H9 (cell line): ENCODE results near the gene DUS2. TPM values are rescaled to one million over a fixed set of nuclear protein-coding genes. Genes with fewer than 3 reads are reported as not detected.

Experiments
- DNase-seq: peaks from one replicate; pipeline ENCODE4 v3.0.0-alpha.2; 2017
- H2AFZ ChIP-seq: one replicate; pipeline ENCODE4 v1.6.1; 2013; ENCODE audit warnings: mild to moderate bottlenecking, low read length, control low read depth, moderate library complexity
- H2AK5ac ChIP-seq: 2 replicates; pipeline ENCODE4 v1.6.1; 2013; ENCODE audit warnings: low read length, control low read depth, mixed read lengths; ENCODE audit not compliant: insufficient read length
- H2BK120ac ChIP-seq: one replicate; pipeline ENCODE4 v1.6.1; 2013; ENCODE audit warnings: low read depth, mild to moderate bottlenecking, low read length, control low read depth, inconsistent platforms; ENCODE audit not compliant: poor library complexity, severe bottlenecking
- H2BK12ac ChIP-seq: 2 replicates; pipeline ENCODE4 v1.6.1; 2013; ENCODE audit warnings: low read length, control low read depth, mixed read lengths, low read depth; ENCODE audit not compliant: insufficient read length
- H2BK15ac ChIP-seq: 2 replicates; pipeline ENCODE4 v1.6.1; 2013; ENCODE audit warnings: low read depth, low read length, control low read depth
- H2BK20ac ChIP-seq: one replicate; pipeline ENCODE4 v1.6.1; 2013; ENCODE audit warnings: low read depth, mild to moderate bottlenecking, low read length, control low read depth, inconsistent platforms; ENCODE audit not compliant: poor library complexity, severe bottlenecking
- H2BK5ac ChIP-seq: 2 replicates; pipeline ENCODE4 v1.6.1; 2013; ENCODE audit warnings: low read length, control low read depth, mixed read lengths; ENCODE audit not compliant: insufficient read length
- H3K14ac ChIP-seq: 2 replicates; pipeline ENCODE4 v1.6.1; 2013; ENCODE audit warnings: low read length, control low read depth; ENCODE audit not compliant: insufficient read depth
- H3K18ac ChIP-seq: 2 replicates; pipeline ENCODE4 v1.6.1; 2013; ENCODE audit warnings: low read depth, mild to moderate bottlenecking, mixed read lengths, low read length, control low read depth; ENCODE audit not compliant: insufficient read length
- H3K23ac ChIP-seq: 2 replicates; pipeline ENCODE4 v1.6.1; 2013; ENCODE audit warnings: low read length, control low read depth, mixed read lengths, low read depth; ENCODE audit not compliant: insufficient read length
- H3K23me2 ChIP-seq: 2 replicates; pipeline ENCODE4 v1.6.1; 2013; ENCODE audit warnings: low read depth, mild to moderate bottlenecking, mixed read lengths, low read length, control low read depth; ENCODE audit not compliant: insufficient read length, poor library complexity, severe bottlenecking
- H3K27ac ChIP-seq: 2 replicates; pipeline ENCODE4 v1.5.1; 2013; ENCODE audit warnings: low read length, control low read depth, mixed read lengths, low read depth; ENCODE audit not compliant: insufficient read length
- H3K27me3 ChIP-seq: 2 replicates; pipeline ENCODE4 v1.6.1; 2013; ENCODE audit warnings: low read length, control low read depth, inconsistent platforms; ENCODE audit not compliant: insufficient read depth
- H3K4ac ChIP-seq: 2 replicates; pipeline ENCODE4 v1.6.1; 2013; ENCODE audit warnings: low read depth, mild to moderate bottlenecking, control low read depth, inconsistent platforms, low read length, moderate library complexity
- H3K4me1 ChIP-seq: 2 replicates; pipeline ENCODE4 v1.6.1; 2013; ENCODE audit warnings: low read length, control low read depth, inconsistent platforms; ENCODE audit not compliant: insufficient read depth
- H3K4me2 ChIP-seq: 2 replicates; pipeline ENCODE4 v1.6.1; 2013; ENCODE audit warnings: low read length, control low read depth, mixed read lengths; ENCODE audit not compliant: insufficient read length, insufficient read depth
- H3K56ac ChIP-seq: 2 replicates; pipeline ENCODE4 v1.6.1; 2013; ENCODE audit warnings: low read depth, mild to moderate bottlenecking, mixed read lengths, low read length, control low read depth; ENCODE audit not compliant: insufficient read length
- H3K79me1 ChIP-seq: 2 replicates; pipeline ENCODE4 v1.6.1; 2013; ENCODE audit warnings: low read depth, mild to moderate bottlenecking, moderate library complexity, low read length, control low read depth, inconsistent platforms; ENCODE audit not compliant: insufficient read depth, poor library complexity, severe bottlenecking
- H3K79me2 ChIP-seq: 2 replicates; pipeline ENCODE4 v1.6.1; 2013; ENCODE audit warnings: low read length, control low read depth, inconsistent platforms; ENCODE audit not compliant: insufficient read depth
- H3K9ac ChIP-seq: 2 replicates; pipeline ENCODE4 v1.6.1; 2013; ENCODE audit warnings: low read length, control low read depth, mixed read lengths; ENCODE audit not compliant: insufficient read length; ENCODE audit errors: extremely low read depth
- H3K9me3 ChIP-seq: one replicate; pipeline ENCODE4 v1.6.1; 2013; ENCODE audit warnings: low read depth, low read length, inconsistent platforms; ENCODE audit not compliant: control insufficient read depth
- H3T11ph ChIP-seq: one replicate; pipeline ENCODE4 v1.6.1; 2013; ENCODE audit warnings: mild to moderate bottlenecking, low read length, control low read depth, inconsistent platforms
- H4K20me1 ChIP-seq: one replicate; pipeline ENCODE4 v1.6.1; 2013; ENCODE audit not compliant: control insufficient read depth, insufficient read length, insufficient read depth
- H4K5ac ChIP-seq: 2 replicates; pipeline ENCODE4 v1.6.1; 2013; ENCODE audit warnings: low read depth, mild to moderate bottlenecking, mixed read lengths, low read length, control low read depth; ENCODE audit not compliant: insufficient read length
- H4K8ac ChIP-seq: replicated peaks from 2 replicates; pipeline ENCODE4 v1.6.1; 2013; ENCODE audit warnings: low read length, control low read depth, mixed read lengths, low read depth; ENCODE audit not compliant: insufficient read length
- H4K91ac ChIP-seq: 2 replicates; pipeline ENCODE4 v1.6.1; 2013; ENCODE audit warnings: low read depth, mild to moderate bottlenecking, moderate library complexity, mixed read lengths, low read length, control low read depth; ENCODE audit not compliant: insufficient read length
- H3K27ac Mint-ChIP-seq, 3 experiments: 2 replicates in 2 of 3; 3 replicates in 1 of 3; pipeline ENCODE4 v1.8.0; 2020 to 2021; ENCODE audit warnings: mixed read lengths in 3 of 3, mild to moderate bottlenecking in 1 of 3, moderate library complexity in 1 of 3
- H3K27me3 Mint-ChIP-seq: 2 replicates; pipeline ENCODE4 v1.8.0; 2021; ENCODE audit warnings: low read depth, mild to moderate bottlenecking, moderate library complexity, mixed read lengths
- H3K36me3 Mint-ChIP-seq, 3 experiments: 2 replicates in 2 of 3; 3 replicates in 1 of 3; pipeline ENCODE4 v1.8.0; 2020 to 2021; ENCODE audit warnings: low read depth in 3 of 3, mixed read lengths in 3 of 3; ENCODE audit not compliant: insufficient read depth in 1 of 3
- H3K4me1 Mint-ChIP-seq, 2 experiments: 2 replicates each; pipeline ENCODE4 v1.8.0; 2020; ENCODE audit warnings: mixed read lengths in 2 of 2
- H3K4me3 Mint-ChIP-seq, 2 experiments: 2 replicates in 1 of 2; 3 replicates in 1 of 2; pipeline ENCODE4 v1.8.0; 2020 to 2021; ENCODE audit warnings: mild to moderate bottlenecking in 2 of 2, mixed read lengths in 2 of 2, moderate library complexity in 1 of 2
- H3K9me3 Mint-ChIP-seq, 2 experiments: 2 replicates in 1 of 2; 3 replicates in 1 of 2; pipeline ENCODE4 v1.8.0; 2020; ENCODE audit warnings: mild to moderate bottlenecking in 2 of 2, mixed read lengths in 2 of 2, moderate library complexity in 1 of 2
- WGBS: extraction: QIAGEN DNeasy Blood & Tissue Kit; methylation state at CpG from one replicate; pipeline ENCODE4 v1.1.7; 2013; ENCODE audit warnings: missing lambda C conversion rate, low lambda C conversion rate, mixed read lengths; ENCODE audit not compliant: insufficient read length; ENCODE audit errors: extremely low coverage; 5-methylcytosine and 5-hydroxymethylcytosine counted together
- total RNA-seq: library from RNA; stranded (reverse); gene quantifications from 2 replicates; pipeline ENCODE4 v1.2.1, GENCODE V29; 2021
- TF ChIP-seq, protein P1 (sequence below): fragments of 200-600 bp; sonication (generic); conservative IDR thresholded peaks from 3 replicates; pipeline ENCODE4 v1.8.0; 2021; ENCODE audit warnings: antibody characterized with exemption, mild to moderate bottlenecking

DUS2 gene
- total RNA-seq, 1 experiment from 2014 or later, result 28.5 TPM

GRCh38 chr16:68090130-68090529 lies 67.0 kb downstream of the DUS2 start:
- Histone ChIP-seq H3K4ac (no peak overlapping the region), H3K27me3 (no peaks in the 10 kb centered on the region), H2BK15ac (no peak overlapping the region), H3K4me1 (peaks cover 5% of the 10 kb centered on the region; the same call in 1 of the 2 replicates), H3K9ac (no peak overlapping the region), H2AK5ac (no peak overlapping the region), H3K79me1 (peaks cover 4% of the 10 kb centered on the region), H2AFZ (no peak overlapping the region), H3K23me2 (peaks cover 4% of the 10 kb centered on the region), H4K91ac (no peak overlapping the region), H4K5ac (no peak overlapping the region), H4K8ac (no peak overlapping the region), H4K20me1 (no peaks in the 10 kb centered on the region), H3K14ac (no peak overlapping the region), H2BK120ac (no peak overlapping the region), H3K23ac (no peak overlapping the region), H3K56ac (no peak overlapping the region), H3K4me2 (no peak overlapping the region), H3T11ph (no peak overlapping the region), H2BK20ac (no peak overlapping the region), H3K27ac (no peak overlapping the region), H3K9me3 (no peaks in the 10 kb centered on the region), H3K79me2 (peaks cover 17% of the 10 kb centered on the region; the same call in 1 of the 2 replicates), H2BK12ac (no peak overlapping the region), H2BK5ac (no peak overlapping the region), H3K18ac (no peak overlapping the region)
- WGBS, result no CpG with 5 or more reads among the region's 3 CpGs
- peaks cover 0 to 3% of the 10 kb centered on the region in 2 experiments; a peak in 1 of 5 replicates for H3K9me3 Mint-ChIP-seq
- no peaks in the 10 kb centered on the region for H3K27me3 Mint-ChIP-seq
- no peak for DNase-seq
- TF ChIP-seq, protein P1, sequence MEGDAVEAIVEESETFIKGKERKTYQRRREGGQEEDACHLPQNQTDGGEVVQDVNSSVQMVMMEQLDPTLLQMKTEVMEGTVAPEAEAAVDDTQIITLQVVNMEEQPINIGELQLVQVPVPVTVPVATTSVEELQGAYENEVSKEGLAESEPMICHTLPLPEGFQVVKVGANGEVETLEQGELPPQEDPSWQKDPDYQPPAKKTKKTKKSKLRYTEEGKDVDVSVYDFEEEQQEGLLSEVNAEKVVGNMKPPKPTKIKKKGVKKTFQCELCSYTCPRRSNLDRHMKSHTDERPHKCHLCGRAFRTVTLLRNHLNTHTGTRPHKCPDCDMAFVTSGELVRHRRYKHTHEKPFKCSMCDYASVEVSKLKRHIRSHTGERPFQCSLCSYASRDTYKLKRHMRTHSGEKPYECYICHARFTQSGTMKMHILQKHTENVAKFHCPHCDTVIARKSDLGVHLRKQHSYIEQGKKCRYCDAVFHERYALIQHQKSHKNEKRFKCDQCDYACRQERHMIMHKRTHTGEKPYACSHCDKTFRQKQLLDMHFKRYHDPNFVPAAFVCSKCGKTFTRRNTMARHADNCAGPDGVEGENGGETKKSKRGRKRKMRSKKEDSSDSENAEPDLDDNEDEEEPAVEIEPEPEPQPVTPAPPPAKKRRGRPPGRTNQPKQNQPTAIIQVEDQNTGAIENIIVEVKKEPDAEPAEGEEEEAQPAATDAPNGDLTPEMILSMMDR, result no peak
- H3K36me3 Mint-ChIP-seq, result peaks cover 0 to 4% (median 0%) of the 10 kb centered on the region in 3 experiments; a peak in 1 of 7 replicates
- H3K4me3 Mint-ChIP-seq, result no peak overlapping the region
- no peak overlapping the region for H3K27ac Mint-ChIP-seq
- H3K4me1 Mint-ChIP-seq, result peaks cover 30 to 38% of the 10 kb centered on the region in 2 experiments
